HUES6 (cell line): ENCODE results near the gene SAFB.
"Not testable (repeated sequence)": the region's sequence is repeated elsewhere in the genome, so short reads cannot be mapped to it uniquely, and the experiment has no call there.

Experiments used
- H3K27ac ChIP-seq: 2 replicates; pipeline ENCODE4 v1.7.0; 2013; ENCODE audit warnings: low read depth, mild to moderate bottlenecking, low read length, inconsistent platforms
- H3K27me3 ChIP-seq: 2 replicates; pipeline ENCODE4 v1.6.1; 2013; ENCODE audit warnings: low read length; ENCODE audit not compliant: control insufficient read depth, insufficient read depth
- H3K36me3 ChIP-seq: 2 replicates; pipeline ENCODE4 v1.6.1; 2013; ENCODE audit warnings: low read length; ENCODE audit not compliant: control insufficient read depth, insufficient read depth
- H3K4me1 ChIP-seq: 2 replicates; pipeline ENCODE4 v1.6.1; 2013; ENCODE audit warnings: low read length; ENCODE audit not compliant: control insufficient read depth, insufficient read depth
- H3K4me3 ChIP-seq: 2 replicates; pipeline ENCODE4 v1.5.1; 2013; ENCODE audit warnings: low read depth, low read length
- H3K9ac ChIP-seq: one replicate; pipeline ENCODE4 v1.6.1; 2013; ENCODE audit warnings: mild to moderate bottlenecking, low read length
- H3K9me3 ChIP-seq: 2 replicates; pipeline ENCODE4 v1.6.1; 2013; ENCODE audit warnings: low read depth, low read length; ENCODE audit not compliant: control insufficient read depth, insufficient read depth

Gene SAFB

DNA sequence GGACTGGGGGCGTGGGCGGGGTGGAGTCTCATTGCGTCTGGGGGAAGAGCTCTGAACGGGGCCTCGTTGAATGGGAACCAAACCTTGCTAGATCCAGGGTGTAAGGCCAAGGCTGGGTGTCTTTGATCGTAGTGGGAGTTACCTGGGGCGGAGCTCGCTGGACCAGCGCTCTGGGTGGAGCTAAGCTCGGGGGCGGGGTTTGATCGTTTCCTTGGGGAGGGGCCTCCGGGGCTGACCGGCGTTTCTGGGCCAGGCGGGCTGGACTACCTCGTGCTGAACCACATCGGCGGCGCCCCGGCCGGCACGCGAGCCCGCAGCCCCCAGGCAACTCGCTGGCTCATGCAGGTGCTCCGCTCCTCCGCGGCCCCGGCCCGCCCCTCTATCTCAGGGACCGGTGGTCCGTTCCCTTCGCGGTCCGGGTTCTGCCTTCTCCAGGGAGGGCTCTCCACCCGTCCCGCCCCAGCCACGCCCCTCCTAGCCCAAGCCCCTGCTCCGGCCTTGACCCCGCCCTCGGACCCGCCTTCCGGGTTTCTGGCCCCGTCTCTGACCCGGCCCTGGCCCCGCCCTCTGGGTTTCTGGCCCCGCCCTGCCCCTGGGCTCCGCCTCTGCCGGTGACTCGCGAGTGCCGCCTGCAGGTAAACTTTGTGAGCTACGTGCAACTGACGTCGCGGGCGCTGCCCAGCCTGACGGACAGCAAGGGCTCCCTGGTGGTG lies 63.9 kb downstream of the SAFB start:
- Histone ChIP-seq H3K27me3 (no peaks in the 10 kb centered on the region), H3K4me3 (peak overlapping the region; percentile 81), H3K9ac (no peak overlapping the region), H3K36me3 (peaks cover 15% of the 10 kb centered on the region), H3K4me1 (0 out of 2 replicates have a peak, but pooled peaks cover under 1% of the 10 kb centered on the region), H3K9me3 (no peaks in the 10 kb centered on the region), H3K27ac (no peak overlapping the region)

DNA sequence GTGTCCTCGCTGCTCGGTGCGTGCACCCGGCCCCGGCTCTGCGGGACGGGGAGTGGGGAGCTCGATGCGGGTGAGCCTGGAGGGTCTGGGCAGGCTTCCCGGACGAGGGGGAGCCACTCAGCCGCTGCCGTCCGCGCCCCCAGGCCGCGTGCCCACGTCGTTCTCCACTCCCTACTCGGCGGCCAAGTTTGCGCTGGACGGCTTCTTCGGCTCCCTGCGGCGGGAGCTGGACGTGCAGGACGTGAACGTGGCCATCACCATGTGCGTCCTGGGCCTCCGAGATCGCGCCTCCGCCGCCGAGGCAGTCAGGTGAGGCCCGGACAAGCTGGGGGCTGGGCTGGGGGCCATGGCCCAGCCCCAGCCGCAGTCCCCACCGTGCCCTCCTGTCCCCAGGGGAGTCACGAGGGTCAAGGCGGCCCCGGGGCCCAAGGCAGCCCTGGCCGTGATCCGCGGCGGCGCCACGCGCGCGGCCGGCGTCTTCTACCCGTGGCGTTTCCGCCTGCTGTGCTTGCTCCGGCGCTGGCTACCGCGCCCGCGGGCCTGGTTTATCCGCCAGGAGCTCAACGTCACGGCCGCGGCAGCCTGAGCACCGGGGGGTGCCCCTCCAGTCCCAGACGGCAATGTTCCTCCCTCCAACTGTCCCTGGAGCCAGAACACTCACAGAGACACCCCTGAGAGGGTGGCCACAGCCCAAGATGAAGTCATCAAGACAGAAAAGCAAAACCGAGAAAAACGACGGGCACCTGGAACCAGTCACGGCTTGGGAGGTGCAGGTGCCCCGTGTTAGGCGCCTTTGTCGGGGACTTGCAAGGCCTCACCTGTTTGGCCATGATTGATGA lies 64.7 kb downstream of the SAFB start:
- Histone ChIP-seq H3K27ac (no peak overlapping the region), H3K4me3 (peak overlapping the region; percentile 50), H3K36me3 (peaks cover 23% of the 10 kb centered on the region), H3K9ac (no peak overlapping the region), H3K4me1 (0 out of 2 replicates have a peak, but pooled peaks cover 3% of the 10 kb centered on the region), H3K27me3 (no peaks in the 10 kb centered on the region), H3K9me3 (no peaks in the 10 kb centered on the region)

DNA sequence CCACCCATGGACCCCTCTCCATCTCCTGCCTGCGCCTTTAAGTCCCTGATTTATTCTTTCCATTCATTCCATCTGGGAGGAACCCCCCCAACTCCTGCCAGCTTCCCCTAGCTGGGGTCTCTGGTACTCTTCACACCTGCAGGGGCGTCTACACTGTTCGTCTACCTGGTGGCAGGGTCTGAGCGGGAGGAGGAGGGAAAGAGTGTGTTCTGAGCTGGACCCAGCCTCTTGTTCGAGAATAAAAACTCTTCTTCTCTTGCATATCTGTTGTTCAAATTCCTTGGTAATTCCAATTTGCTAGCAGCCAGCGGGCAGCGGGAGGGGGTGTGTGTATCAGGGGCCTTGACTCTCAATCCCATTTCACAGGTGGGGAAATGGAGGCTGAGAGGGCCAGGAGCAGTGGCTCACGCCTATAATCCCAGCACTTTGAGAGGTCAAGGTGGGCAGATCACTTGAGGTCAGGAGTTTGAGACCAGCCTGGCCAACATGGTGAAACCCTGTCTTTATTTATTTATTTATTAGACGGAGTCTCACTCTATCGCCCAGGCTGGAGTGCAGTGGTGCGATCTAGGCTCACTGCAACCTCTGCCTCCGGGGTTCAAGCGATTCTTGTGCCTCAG lies 65.5 kb downstream of the SAFB start:
- not testable (repeated sequence) for H3K4me3 ChIP-seq, H3K9me3 ChIP-seq, H3K9ac ChIP-seq, H3K27ac ChIP-seq, H3K27me3 ChIP-seq, H3K4me1 ChIP-seq
- H3K36me3 ChIP-seq = peaks cover 31% of the 10 kb centered on the region

- H3K9me3 ChIP-seq = no peaks in the 10 kb centered on the region
- peak within 1 kb of the TSS; percentile 98 for H3K9ac ChIP-seq
- H3K4me3 ChIP-seq = peak within 1 kb of the TSS; percentile 93
- peaks cover 51% of the 10 kb centered on the region for H3K36me3 ChIP-seq
- 0 out of 2 replicates have a peak, but pooled peaks cover 3% of the 10 kb centered on the region for H3K4me1 ChIP-seq
- peak within 1 kb of the TSS; percentile 97 for H3K27ac ChIP-seq
- H3K27me3 ChIP-seq = no peaks in the 10 kb centered on the region
Measured at GRCh38 chr19:5690125-5690954, 67.5 kb downstream of the SAFB start, which contains the start of gene RPL36. TSS of gene RPL36 (plus strand) at chr19:5690295. CDS start at chr19:5690508, 213 bp downstream.

- Histone ChIP-seq H3K4me1 (0 out of 2 replicates have a peak, but pooled peaks cover 3% of the 10 kb centered on the region), H3K4me3 (peak overlapping the region; percentile 93), H3K9ac (peak overlapping the region; percentile 98), H3K27me3 (no peaks in the 10 kb centered on the region), H3K36me3 (peaks cover 59% of the 10 kb centered on the region), H3K9me3 (no peaks in the 10 kb centered on the region), H3K27ac (peak overlapping the region; percentile 97)
Measured at GRCh38 chr19:5690955-5691821, 68.3 kb downstream of the SAFB start.

- no peaks in the 10 kb centered on the region for H3K27me3 ChIP-seq
- peak overlapping the region; percentile 49 for H3K9ac ChIP-seq
- H3K4me1 ChIP-seq = 0 out of 2 replicates have a peak, but pooled peaks cover 3% of the 10 kb centered on the region
- H3K36me3 ChIP-seq = peaks cover 68% of the 10 kb centered on the region
- no peaks in the 10 kb centered on the region for H3K9me3 ChIP-seq
- no peak overlapping the region for H3K27ac ChIP-seq
- H3K4me3 ChIP-seq = peak overlapping the region; percentile 93
Measured at GRCh38 chr19:5691822-5692722, 69.2 kb downstream of the SAFB start.

DNA sequence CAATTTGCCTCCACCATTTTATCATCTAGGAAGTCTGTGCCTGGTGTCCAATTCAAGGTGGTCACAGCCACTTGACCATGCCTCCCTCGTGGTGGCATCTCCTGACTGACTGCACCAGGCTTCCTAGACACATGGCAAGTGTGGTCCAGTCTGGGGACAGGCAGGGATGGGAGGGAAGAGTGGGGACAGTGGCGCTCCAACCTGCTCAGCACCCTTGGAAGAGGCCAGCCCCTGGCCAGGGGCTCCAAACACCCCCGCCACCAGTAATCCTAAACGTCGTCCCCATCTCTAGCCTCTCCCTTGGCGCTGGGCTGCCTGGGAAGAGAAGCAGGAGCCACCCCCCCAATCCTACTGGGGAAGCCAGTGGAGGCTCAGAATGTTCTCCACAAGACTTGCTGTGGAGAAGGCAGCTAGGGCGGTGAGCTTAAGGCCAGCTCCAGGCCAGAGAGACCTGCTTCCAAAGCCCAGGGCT lies 69.9 kb downstream of the SAFB start:
- Histone ChIP-seq H3K36me3 (peaks cover 73% of the 10 kb centered on the region), H3K9me3 (no peaks in the 10 kb centered on the region), H3K9ac (peak overlapping the region; percentile 14), H3K27ac (no peak overlapping the region), H3K4me3 (no peak overlapping the region), H3K4me1 (0 out of 2 replicates have a peak, but pooled peaks cover 3% of the 10 kb centered on the region), H3K27me3 (no peaks in the 10 kb centered on the region)

DNA sequence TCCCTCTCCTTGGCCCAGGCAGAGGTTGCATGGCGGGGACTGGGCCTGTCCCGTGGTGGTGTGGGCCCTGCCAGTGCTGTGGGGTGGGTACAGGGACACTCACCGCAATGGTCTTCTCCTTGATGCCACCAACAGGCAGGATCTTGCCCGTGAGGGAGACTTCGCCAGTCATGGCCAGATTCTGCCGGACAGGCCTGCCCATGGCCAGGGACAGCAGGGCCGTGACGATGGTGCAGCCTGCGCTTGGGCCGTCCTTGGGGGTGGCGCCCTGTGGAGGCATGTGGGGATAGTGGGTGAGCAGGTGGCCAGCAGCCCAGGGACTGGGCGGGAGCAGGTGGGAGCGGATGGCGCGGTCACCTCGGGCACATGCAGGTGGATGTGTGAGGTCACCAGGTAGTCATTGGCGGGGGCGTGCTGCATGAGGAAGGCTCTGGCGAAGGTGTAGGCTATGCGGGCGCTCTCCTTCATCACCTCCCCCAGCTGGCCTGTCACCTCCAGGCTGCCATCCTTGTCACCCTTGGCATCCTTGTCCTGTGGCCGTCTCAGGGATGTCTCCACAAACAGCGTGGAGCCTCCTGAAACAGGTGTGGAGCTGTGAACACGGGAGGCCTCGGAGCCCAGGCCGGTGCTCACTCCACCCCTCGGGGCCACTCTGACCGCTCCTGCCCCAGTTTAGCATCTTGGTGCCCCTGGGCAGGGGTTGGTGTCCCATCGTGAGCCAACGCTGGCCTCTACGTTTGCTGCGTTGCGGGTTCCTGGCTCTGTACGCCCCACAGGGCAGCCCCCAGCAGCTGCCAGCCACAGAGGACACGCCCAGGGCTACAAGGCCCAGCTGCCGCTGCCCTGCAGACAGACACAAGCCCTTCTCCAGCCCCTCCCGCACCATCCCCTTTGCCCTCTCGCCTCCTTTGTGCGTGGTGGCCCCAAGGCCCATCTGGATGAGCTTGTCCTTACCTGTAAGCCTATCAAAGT lies 70.6 kb downstream of the SAFB start:
- peak overlapping the region; percentile 14 for H3K9ac ChIP-seq
- H3K9me3 ChIP-seq = no peaks in the 10 kb centered on the region
- no peak overlapping the region for H3K27ac ChIP-seq
- 0 out of 2 replicates have a peak, but pooled peaks cover 3% of the 10 kb centered on the region for H3K4me1 ChIP-seq
- no peaks in the 10 kb centered on the region for H3K27me3 ChIP-seq
- H3K4me3 ChIP-seq = no peak overlapping the region
- H3K36me3 ChIP-seq = peaks cover 78% of the 10 kb centered on the region
